SK-N-MC (cell line): ENCODE measurements around the gene SLC41A3.

Source experiments
- FOXP2 ChIP-seq: optimal IDR thresholded peaks from 2 replicates; pipeline ENCODE3; 2011; ENCODE audit warnings: mild to moderate bottlenecking, moderate library complexity; ENCODE audit not compliant: insufficient read depth; ENCODE audit errors: extremely low read length, control extremely low read depth
- POLR2AphosphoS5 ChIP-seq: IDR thresholded peaks from 2 replicates; pipeline ENCODE4 v1.6.1; 2012; ENCODE audit warnings: mild to moderate bottlenecking, low read depth, low read length, borderline replicate concordance

GRCh38 chr3:126081618-126082361 is 2.1 kb downstream of the SLC41A3 start:
- TF ChIP-seq POLR2AphosphoS5 (no peak), FOXP2 (no peak)
